Measurements from ENCODE around the gene AP4B1.
A peak's percentile ranks its signal among the peaks of the same experiment; 100 is the strongest.
"Not testable (repeated sequence)": the region's sequence is repeated elsewhere in the genome, so short reads cannot be mapped to it uniquely, and the experiment has no call there.

Gene AP4B1

DNA sequence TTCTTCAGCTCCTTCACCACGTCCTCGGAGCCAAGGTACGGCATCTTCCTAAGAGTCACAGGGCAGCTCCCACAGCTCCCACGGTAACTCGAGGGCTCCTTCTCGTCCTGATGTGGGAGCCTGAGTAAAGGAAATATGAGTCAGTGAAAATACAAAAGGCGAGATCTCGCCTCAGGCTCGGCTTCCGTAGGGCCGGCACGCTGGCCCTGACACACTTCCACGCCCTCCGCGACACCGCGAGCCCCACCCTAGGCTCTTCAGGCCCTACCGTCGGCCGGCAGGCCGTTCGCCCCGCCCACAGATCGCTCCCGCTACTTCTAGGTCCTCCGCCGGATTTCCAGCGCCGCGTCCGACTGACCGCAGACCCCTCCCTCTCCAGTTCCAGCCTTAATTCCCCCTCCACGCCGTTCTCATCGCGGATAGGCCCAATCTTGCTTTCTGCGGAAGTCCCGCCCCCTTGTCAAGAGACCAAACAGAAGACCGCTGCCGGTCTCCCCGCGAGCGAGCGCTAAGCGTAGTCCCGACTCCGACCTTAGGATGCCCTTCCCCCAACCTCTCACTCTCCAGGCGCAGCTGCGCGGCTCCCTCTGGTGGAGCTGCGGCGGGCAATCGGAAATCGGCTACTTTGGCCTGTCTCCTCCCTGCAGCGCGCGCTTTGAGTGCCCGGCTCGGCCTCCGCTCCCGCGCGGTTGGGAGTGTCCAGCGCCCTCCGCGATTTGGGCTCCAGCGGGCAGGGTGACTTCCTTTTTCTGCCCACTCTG lies at the start of gene AP4B1, which contains the start of gene DCLRE1B:
TSS of gene AP4B1 (minus strand) at position 126 of the 761 bp plus-strand sequence. CDS start at position 44, 82 bp downstream.
TSS of gene DCLRE1B (plus strand) at position 653 of the 761 bp plus-strand sequence. CDS start 261 bp downstream, outside the sequence.
- DNase-seq: peak; percentile 99

DNA sequence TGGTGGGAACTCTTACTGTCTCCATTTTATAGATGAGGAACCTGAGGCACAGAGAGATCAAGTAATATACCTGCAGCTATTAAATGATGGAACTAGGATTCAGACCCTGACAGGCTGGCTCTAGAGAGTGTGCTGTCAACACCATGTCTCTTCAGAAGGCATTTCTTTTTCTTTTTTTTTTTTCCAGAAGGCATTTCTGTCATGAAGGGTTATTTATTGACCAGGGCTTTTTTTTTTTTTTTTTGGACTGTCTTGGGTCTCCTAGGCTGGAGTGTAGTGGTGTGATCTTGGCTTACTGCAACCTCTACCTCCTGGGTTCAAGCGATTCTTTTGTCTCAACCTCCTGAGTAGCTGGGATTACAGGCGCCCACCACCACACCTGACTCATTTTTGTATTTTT lies 47.1 kb upstream of the AP4B1 start:
- no peak for DNase-seq

DNA sequence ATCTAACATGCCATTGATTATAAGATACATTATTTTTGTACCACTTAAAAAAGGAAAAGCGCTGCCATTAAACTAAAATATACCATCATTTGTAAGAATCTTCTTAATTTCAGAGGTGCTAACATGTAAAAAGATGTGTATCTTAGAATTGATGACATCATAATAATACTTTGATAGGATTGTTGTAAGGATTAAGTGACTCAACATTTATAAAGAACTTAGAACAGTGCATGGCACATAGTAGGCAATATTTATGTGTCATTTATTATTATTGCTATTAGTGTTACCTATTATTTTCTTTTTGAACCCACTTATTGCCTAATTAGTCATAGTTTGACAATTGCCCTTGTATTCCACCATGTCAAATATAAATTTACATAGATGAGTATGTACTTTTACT lies 46.3 kb upstream of the AP4B1 start:
- DNase-seq: no peak

DNA sequence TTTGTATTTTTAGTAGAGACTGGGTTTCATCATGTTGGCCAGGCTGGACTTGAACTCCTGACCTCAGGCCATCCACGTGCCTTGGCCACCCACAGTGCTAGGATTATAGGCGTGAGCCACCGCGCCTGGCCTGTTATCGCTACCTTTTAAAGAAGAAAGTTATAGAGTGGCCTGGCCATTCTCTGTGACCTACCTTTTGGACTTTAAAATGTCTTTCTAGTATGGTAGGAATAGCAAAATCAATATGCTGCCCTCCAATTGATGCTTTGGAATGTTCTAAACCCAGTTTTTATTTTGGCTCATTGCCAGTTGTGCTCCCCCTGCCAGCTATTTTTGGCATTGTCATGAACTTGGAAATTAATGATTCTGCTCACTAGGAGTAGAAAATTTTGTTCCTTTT lies 44.4 kb upstream of the AP4B1 start:
- no peak for DNase-seq

DNA sequence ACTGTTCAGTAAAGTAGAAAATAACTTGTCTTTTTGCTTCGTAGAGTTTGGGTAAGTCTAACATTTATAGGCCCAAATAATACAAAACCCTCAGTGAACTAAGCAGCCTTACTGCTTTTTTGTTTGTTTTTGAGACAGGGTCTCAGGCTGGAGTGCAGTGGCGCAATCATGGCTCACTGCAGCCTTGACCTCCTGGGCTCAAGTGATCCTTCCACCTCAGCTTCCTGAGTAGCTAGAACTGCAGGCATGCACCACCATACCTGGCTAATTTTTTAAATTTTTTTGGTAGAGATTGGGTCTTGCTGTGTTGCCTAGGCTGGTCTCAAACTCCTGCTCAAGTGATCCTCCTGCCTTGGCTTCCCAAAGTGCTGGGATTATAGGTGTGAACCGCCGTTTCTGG lies 43.6 kb upstream of the AP4B1 start:
- DNase-seq: not testable (repeated sequence)

DNA sequence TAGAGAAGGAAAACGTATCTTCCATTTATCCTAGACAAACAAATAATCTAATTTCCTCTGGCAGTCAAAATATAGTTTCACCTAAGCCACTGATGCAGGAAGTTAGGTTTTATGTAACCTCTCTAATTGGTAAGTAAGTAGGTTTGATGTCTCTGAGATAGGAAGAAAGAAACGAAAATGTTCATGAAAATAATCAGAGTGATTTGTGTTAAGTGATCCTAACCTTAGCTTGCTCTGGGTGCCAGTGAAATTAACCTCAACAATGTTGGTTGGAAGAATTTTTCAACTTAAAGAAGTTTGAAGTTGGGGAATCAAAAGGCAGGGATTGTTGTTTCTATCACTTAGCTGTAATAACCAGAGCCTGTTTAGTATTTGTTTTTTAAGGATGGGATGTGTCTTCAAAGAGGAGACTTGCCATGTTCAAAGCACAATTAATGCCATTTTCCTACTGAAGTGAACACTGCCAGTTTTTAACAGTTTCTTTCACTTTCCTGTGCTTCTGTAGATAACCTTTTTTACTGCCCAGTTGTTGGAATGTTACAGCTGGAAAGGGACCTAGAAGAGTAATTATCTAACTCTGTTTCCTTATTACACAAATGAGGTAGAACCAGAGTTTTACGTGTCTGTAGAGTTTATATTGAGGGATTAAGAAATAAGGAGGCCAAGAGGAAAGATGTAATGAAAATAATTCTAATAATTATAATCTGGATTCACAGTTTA lies 42.9 kb upstream of the AP4B1 start:
- DNase-seq: peak; percentile 40

DNA sequence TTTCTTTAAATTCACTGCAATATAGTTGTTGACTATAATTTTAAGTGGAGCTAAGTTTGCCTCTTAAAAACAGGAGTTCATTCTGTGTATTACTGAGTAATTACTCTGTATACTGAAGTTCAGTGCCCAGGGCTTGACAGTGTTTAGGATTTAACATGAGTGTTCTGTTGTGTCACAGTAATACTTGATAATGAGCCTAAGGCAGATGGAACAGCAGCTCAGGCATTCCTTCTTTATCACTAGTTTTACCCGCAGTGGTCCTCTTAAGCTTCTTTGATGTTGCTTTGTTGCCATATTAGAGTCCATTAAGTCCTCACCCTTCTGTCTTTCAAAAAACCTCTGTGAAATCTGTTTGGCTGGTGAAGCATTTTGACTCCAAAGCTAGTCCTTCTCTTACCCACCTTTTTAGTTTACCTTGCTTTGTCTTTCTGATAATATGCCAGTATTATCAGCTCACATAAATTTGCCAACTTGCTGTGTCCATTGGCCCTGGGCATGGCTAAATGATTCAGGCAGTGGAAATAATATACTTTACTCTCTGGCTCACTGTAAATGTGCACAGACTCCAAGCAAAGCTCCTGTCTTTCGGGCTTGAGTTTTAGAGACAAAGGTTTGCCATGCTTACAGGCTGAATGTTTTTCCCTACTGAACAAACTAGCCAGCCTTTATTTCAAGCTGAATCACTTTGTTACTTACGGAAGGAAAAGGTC lies 42.2 kb upstream of the AP4B1 start:
- DNase-seq: no peak

DNA sequence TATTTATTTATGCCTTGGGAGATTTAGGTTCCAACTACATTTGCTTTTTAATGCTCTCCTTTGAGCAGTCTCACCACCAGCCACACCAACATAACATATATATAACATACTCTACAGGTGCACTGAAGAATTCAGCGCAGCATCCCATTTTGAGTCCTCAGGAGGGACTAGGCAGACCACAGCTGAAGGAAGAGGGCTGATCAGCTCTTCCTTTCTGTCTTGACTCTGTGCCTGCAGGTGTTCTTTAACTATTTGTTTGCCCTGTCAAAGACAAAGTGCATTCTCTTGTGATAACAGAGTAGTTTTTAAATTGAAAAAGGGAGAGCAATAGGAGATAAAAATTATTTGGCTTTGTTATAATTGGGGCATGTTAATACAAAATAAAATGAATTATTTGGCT lies 41.5 kb upstream of the AP4B1 start:
- no peak for DNase-seq

DNA sequence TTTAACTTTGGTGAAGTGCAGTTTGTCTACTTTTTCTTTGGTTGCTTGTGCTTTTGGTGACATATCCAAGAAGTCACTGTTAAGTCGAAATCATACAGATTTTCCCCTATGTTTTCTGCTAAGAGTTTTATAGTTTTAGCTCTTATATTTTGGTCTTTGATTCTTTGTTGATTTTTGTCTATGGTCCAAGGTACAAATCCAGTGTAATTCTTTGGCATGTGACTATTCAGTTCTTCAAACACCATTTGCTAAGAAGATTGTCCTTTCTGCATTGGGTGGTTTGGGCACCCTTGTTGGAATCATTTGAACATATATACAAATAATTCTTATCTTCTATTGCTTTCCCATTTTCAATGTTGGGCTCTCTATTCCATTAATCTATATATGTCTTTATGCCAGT lies 40.7 kb upstream of the AP4B1 start:
- no peak for DNase-seq

DNA sequence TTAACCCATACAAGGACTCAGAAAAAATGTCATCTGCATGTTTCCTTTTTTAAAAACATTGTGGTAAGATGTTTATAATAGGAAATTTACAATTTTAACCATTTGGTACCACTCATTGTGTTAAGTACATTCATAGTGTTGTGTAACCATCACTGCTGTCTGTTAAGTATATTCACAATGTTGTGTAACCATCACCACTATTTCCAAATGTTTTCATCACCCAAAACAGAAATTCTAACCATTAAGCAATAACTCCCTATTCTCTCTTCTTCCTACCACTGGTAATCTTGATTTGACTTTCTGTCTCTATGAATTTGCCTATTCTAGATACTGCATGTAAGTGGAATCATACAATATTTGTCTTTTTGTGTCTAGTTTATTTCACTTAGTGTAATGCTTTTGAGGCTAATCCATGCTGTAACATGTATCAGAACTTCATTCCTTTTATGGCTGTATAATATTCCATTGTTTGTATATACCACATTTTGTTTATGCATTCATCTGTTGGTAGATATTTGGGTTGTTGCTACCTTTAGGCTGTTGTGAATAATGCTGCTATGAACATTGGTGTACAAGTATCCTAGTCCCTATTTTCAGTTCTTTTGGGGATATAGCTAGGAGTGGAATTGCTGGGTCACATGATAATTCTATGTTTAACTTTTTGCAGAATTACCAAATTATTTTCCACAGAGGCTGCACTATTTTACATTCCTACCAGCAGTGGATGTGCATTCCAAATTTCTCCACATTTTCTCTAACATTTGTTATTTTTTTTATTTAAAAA lies 38.6 kb upstream of the AP4B1 start:
- DNase-seq: no peak

DNA sequence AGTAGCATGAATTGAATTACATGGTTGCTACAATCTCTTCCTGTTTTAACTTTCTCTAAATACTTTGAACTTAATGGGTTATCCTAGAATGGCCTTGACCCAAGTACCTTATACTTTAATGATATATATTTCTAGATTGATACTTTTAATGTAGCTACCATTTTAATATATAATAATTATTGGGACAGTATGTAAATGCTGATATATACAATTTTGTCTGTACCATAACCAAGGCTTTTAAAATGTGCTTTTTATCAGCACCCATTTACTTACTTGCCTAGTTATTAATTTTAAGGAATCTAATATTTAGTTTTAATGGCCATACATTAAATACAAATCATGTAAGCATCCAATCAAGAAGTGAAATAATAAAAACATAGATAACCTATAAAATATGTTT lies 37.9 kb upstream of the AP4B1 start:
- no peak for DNase-seq

DNA sequence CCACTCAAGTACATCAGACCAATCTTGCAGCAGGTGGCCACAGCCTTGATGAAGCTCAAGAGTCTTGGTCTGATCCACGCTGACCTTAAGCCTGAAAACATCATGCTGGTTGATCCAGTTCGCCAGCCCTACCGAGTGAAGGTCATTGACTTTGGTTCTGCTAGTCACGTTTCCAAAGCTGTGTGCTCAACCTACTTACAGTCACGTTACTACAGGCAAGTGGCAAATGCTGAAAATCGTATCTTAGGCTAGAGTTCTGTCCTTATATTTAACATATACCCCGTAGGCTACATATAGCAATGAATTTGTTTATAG lies 36.6 kb upstream of the AP4B1 start:
- no peak for DNase-seq

DNA sequence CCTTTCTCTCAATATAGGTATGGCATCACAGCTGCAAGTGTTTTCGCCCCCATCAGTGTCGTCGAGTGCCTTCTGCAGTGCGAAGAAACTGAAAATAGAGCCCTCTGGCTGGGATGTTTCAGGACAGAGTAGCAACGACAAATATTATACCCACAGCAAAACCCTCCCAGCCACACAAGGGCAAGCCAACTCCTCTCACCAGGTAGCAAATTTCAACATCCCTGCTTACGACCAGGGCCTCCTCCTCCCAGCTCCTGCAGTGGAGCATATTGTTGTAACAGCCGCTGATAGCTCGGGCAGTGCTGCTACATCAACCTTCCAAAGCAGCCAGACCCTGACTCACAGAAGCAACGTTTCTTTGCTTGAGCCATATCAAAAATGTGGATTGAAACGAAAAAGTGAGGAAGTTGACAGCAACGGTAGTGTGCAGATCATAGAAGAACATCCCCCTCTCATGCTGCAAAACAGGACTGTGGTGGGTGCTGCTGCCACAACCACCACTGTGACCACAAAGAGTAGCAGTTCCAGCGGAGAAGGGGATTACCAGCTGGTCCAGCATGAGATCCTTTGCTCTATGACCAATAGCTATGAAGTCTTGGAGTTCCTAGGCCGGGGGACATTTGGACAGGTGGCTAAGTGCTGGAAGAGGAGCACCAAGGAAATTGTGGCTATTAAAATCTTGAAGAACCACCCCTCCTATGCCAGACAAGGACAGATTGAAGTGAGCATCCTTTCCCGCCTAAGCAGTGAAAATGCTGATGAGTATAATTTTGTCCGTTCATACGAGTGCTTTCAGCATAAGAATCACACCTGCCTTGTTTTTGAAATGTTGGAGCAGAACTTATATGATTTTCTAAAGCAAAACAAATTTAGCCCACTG lies 36.0 kb upstream of the AP4B1 start:
- peak; percentile 64 for DNase-seq

DNA sequence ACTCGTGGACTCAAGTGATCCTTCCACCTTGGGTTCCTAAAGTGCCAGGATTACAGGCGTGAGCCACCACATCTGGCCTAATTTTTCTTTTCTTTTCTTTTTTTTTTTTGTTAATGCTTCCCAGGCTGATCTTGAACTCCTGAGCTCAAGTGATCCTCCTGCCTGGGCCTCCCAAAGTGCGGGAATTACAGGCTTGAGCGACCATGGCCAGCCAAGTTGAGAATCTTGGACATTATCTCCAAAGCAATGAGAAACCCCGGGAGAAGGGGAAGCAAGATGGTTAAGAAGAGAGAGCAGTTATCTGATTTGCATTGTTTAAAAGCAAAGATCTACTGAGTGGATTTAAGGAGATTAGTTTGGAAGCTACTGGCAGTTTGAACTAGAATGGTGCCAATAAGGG lies 33.6 kb upstream of the AP4B1 start:
- no peak for DNase-seq

DNA sequence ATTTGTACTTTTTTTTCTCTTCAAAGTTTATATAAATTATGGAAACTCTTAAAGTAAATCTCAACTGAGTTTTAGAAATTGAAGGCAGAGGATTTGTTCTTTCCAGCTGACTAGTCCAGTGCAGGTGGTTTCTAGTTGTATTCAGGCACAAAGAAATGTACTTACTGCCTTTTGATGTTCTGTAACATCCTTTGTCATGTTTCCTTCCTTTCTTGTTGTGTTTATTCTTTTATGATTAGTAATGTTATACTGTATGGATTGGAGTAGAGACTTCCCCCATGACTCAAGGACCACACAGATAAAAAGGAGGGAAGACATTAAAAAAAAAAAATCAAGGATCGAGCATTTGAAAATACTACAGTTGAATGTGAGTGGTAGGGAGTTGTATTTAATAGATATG lies 32.5 kb upstream of the AP4B1 start:
- peak; percentile 42 for DNase-seq

DNA sequence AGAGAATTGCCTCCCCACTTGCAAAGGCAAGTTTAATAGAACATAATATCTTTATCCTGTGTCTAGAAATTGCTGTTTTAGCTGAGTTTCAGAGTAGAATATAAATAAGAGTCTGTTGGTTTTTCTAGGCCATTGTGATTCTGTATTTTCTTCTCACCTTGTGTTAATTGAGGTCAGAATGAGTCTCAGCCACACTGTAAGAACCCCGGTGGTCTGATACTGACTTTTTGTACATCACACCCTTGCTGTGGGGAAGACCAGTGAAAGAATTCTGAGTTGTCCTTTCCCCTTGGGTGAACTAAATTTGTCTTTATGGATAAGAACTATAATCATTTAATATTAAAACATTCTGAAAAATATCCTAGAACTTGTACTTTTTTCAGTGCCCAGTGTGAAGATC lies 31.4 kb upstream of the AP4B1 start:
- DNase-seq: peak; percentile 41

DNA sequence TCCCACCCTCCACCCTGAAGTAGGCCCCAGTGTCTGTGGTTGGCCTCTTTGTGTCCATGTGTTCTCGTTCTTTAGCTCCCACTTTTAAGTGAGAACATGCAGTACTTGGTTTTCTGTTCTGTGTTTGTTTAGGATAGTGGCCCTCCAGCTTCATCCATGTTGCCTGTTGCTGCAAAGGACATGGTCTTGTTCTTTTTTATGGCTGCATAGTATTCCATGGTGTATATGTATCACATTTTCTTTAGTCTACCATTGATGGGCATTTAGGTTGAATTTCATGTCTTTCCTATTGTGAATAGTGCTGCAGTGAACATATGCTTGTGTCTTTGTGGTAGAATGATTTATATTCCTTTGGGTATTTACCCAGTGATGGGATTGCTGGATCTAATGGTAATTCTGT lies 30.6 kb upstream of the AP4B1 start:
- no peak for DNase-seq

DNA sequence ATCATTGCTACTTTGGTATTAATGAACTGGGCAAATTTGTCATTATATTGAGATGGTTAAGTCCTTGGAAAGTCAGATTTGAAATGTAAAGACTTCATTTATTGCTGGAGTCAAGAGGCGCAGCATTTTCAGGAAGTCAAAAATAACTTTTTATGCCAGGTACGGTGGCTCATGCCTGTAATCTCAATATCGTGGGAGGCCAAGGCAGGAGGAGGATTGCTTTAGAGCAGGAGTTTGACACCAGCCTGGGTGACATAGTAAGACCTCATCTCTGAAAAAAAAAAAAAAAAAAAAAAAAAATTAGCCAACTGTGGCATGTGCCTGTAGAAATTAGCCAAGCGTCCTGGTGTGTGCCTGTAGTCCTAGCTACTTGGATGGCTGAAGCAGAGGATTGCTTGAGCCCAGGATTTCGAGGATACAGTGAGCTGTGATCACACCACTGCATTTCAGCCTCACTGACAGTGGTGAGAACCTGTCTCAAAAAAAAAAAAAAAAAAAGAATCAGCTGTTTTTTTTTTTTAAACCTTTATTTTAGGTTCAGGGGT lies 30.0 kb upstream of the AP4B1 start:
- DNase-seq: no peak

DNA sequence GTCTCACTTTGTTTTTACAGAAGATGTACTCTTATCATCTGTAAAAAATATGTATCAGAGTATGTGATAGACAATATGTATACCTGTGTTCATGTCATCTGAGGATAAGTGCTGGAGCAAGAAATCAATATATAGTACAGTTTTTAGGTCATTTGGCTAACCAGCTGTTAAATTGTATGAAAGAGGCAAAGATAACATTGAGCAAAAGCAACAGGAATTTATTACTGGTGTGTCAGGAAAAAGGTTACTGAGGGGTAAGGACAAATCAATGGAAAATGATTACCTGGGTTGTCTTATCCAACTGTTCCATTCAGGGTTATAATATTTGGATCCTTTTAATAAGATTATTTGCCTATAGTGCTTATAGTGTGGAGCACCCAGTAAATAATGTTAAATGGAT lies 29.4 kb upstream of the AP4B1 start:
- DNase-seq: no peak

DNA sequence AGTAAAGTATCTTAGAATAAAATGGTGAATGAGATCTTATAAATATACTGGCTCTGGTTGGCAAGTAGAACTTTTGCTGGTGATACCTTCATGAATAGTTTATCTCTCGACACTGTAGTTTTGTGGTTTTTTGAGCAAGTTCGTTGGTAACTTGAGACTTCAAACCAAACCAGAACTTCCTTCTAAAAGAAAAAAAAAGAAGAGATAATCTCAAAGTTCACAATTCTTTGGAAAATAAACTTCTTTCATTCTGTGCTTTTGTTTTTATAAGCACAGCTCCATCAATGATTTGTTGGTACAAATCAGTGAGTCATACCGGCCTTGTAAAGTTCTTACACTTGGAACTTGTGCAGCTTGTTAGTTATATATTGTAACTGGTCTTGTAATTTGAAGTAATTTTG lies 26.9 kb upstream of the AP4B1 start:
- peak; percentile 93 for DNase-seq

DNA sequence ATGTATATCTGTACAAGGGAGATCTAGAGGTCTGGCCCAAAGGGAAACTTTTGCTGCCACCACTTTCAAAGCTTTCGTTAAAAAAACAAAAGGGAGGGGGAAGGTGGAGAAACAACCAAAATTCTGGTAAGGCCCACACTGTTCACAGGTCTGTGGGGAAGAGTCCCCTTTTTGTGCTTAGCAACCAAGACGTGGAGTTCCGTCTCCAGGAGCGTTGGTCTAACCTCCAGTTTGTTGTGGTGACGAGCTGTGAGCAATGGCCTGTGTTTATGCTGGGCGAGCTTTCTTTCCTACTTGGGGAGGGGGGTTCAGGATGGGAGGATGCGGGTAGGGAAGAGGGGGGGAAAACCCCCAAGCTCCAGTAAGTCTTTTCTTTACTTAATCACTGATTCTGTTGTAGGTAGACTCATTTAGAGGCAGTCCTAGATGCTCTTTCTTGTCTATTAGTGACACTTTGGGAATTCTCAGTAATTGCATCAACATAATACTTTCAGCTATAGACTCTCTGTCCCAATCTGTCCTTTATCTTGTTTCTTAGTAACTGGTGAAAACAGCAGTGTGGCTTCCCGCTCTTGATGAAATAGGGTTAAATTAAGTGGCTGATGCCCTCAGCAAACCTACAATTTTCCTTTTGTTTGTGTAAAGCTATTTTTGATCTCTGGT lies 26.0 kb upstream of the AP4B1 start:
- peak; percentile 97 for DNase-seq
